ENCODE data around the gene DYSF. TPM values are rescaled to one million over a fixed set of nuclear protein-coding genes. Genes with fewer than 3 reads are reported as not detected.

Gene DYSF
- total RNA-seq, 1 experiment from 2014 or later: 0.31 TPM

DNA sequence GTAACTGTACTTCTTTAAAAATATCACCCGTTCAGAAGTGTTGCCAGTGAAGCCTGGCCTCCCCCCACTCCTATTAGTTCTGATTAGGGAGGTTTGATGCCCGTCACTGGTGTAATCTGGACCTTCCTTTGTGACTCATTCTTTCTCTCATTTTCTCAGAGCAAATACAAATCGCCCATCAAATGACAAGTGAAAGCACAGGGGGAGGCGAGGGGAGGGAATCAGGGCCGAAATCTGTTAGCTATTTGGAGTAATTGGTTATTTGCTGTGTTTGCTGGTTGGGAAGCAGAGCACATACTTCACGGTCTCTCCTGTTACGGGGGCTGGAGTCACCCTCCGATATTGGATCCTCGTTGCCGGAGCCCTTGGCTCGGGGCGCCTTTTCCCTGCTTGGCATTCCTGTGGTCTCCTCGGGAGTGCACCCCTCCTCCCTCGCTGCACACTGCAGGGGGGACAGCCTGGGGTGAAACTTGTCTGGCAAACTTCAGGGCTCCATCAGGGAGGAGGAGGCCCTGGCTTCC lies 178.1 kb downstream of the DYSF start:
- TF ChIP-seq SIN3A (IDR thresholded peaks at IDR 0.05; ENCODE audit: borderline replicate concordance, insufficient read depth, low read depth, low read length) (no peak), TCF7L2 (IDR thresholded peaks at IDR 0.05; ENCODE audit: low read depth, low read length) (no peak)
- TF ChIP-seq, protein P1, sequence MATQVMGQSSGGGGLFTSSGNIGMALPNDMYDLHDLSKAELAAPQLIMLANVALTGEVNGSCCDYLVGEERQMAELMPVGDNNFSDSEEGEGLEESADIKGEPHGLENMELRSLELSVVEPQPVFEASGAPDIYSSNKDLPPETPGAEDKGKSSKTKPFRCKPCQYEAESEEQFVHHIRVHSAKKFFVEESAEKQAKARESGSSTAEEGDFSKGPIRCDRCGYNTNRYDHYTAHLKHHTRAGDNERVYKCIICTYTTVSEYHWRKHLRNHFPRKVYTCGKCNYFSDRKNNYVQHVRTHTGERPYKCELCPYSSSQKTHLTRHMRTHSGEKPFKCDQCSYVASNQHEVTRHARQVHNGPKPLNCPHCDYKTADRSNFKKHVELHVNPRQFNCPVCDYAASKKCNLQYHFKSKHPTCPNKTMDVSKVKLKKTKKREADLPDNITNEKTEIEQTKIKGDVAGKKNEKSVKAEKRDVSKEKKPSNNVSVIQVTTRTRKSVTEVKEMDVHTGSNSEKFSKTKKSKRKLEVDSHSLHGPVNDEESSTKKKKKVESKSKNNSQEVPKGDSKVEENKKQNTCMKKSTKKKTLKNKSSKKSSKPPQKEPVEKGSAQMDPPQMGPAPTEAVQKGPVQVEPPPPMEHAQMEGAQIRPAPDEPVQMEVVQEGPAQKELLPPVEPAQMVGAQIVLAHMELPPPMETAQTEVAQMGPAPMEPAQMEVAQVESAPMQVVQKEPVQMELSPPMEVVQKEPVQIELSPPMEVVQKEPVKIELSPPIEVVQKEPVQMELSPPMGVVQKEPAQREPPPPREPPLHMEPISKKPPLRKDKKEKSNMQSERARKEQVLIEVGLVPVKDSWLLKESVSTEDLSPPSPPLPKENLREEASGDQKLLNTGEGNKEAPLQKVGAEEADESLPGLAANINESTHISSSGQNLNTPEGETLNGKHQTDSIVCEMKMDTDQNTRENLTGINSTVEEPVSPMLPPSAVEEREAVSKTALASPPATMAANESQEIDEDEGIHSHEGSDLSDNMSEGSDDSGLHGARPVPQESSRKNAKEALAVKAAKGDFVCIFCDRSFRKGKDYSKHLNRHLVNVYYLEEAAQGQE (IDR thresholded peaks at IDR 0.05; ENCODE audit: insufficient read depth in 1 of 2, low read depth in 2 of 2, low read length in 1 of 2): no peak
- TF ChIP-seq, protein P2, sequence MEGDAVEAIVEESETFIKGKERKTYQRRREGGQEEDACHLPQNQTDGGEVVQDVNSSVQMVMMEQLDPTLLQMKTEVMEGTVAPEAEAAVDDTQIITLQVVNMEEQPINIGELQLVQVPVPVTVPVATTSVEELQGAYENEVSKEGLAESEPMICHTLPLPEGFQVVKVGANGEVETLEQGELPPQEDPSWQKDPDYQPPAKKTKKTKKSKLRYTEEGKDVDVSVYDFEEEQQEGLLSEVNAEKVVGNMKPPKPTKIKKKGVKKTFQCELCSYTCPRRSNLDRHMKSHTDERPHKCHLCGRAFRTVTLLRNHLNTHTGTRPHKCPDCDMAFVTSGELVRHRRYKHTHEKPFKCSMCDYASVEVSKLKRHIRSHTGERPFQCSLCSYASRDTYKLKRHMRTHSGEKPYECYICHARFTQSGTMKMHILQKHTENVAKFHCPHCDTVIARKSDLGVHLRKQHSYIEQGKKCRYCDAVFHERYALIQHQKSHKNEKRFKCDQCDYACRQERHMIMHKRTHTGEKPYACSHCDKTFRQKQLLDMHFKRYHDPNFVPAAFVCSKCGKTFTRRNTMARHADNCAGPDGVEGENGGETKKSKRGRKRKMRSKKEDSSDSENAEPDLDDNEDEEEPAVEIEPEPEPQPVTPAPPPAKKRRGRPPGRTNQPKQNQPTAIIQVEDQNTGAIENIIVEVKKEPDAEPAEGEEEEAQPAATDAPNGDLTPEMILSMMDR (IDR thresholded peaks at IDR 0.05): no peak
- CTCF ChIA-PET: no interaction called here
- in situ Hi-C loops (cut with HindIII; ENCODE audit: low pct_unique_long_range_greater_than_20kb, low sequenced_read_pairs): no loop called here
- intact Hi-C loops (cut with micrococcal nuclease; ENCODE audit: unreplicated experiment): no loop called here
- DNase-seq (ENCODE audit: low read depth, low spot score): no peak
- Histone ChIP-seq H3K36me3 (ENCODE audit: control insufficient read depth, insufficient read depth, low read length) (no peaks in the 10 kb centered on the region), H3K4me3 (ENCODE audit: low read depth in 2 of 2, low read length in 2 of 2) (no peak overlapping the region), H3K27ac (ENCODE audit: low read length) (no peak overlapping the region), H3K4me1 (ENCODE audit: control insufficient read depth, insufficient read depth, low read length) (no peaks in the 10 kb centered on the region), H3K27me3 (ENCODE audit: control insufficient read depth, insufficient read depth, low read length) (peaks cover 2% of the 10 kb centered on the region; the same call in 1 of the 2 replicates), H3K9me3 (ENCODE audit: control insufficient read depth, insufficient read depth, low read depth, low read length) (no peaks in the 10 kb centered on the region)
- BruUV-seq (replicated peaks): no TSS peak
- no peak for ATAC-seq
- POLR2A ChIA-PET: no interaction called here

DNA sequence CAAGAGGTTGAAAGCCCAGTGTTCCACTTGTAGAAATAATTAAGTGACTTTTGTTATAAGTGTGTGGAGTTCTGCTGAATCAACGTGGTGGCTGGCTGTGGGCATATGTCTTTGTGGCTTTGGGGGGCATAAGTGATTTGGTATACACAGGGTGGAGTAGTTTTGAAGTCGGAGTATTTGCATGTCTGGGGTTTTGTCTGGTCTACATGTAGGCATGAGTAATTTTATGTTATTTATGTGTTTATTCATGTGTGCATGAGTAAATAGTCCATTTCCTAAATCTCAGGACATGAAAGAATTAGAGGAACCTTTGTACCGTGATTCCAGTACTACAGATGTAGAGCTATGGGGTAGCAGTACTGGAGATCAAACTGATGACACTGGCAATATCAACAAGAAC lies 179.7 kb downstream of the DYSF start:
- ChIA-PET CTCF (no interaction called here), POLR2A (no interaction called here)
- Histone ChIP-seq H3K27ac (ENCODE audit: low read length) (no peak overlapping the region), H3K9me3 (ENCODE audit: control insufficient read depth, insufficient read depth, low read depth, low read length) (no peaks in the 10 kb centered on the region), H3K36me3 (ENCODE audit: control insufficient read depth, insufficient read depth, low read length) (no peaks in the 10 kb centered on the region), H3K4me1 (ENCODE audit: control insufficient read depth, insufficient read depth, low read length) (no peaks in the 10 kb centered on the region), H3K27me3 (ENCODE audit: control insufficient read depth, insufficient read depth, low read length) (0 out of 2 replicates have a peak, but pooled peaks cover 2% of the 10 kb centered on the region), H3K4me3 (ENCODE audit: low read depth in 2 of 2, low read length in 2 of 2) (no peak overlapping the region)
- intact Hi-C loops (cut with micrococcal nuclease; ENCODE audit: unreplicated experiment): no loop called here
- TF ChIP-seq, protein P2 (IDR thresholded peaks at IDR 0.05): no peak
- TF ChIP-seq TCF7L2 (IDR thresholded peaks at IDR 0.05; ENCODE audit: low read depth, low read length) (no peak), POLR2AphosphoS5 (IDR thresholded peaks at IDR 0.05; ENCODE audit: low read depth, low read length) (no peak), SIN3A (IDR thresholded peaks at IDR 0.05; ENCODE audit: borderline replicate concordance, insufficient read depth, low read depth, low read length) (no peak)
- TF ChIP-seq, protein P1 (IDR thresholded peaks at IDR 0.05; ENCODE audit: insufficient read depth in 1 of 2, low read depth in 2 of 2, low read length in 1 of 2): no peak
- no peak for DNase-seq (ENCODE audit: low read depth, low spot score)
- ATAC-seq: no peak
- BruUV-seq (replicated peaks): no TSS peak
- in situ Hi-C loops (cut with HindIII; ENCODE audit: low pct_unique_long_range_greater_than_20kb, low sequenced_read_pairs): no loop called here
